ENCODE measurements around the gene TMEM100.

Gene TMEM100

GRCh38 chr17:55749985-55750384 is 27.3 kb upstream of the TMEM100 start:
- Histone ChIP-seq H3K27ac (no peak overlapping the region), H3K9ac (ENCODE audit: insufficient read length) (no peak overlapping the region), H3K9me3 (ENCODE audit: low read depth, low read length) (no peaks in the 10 kb centered on the region), H3K4me3 (no peak overlapping the region), H3K36me3 (ENCODE audit: insufficient read depth, low read length) (no peaks in the 10 kb centered on the region)
- TF ChIP-seq FOXP2 (optimal IDR thresholded peaks at IDR 0.05; ENCODE audit: control extremely low read depth, extremely low read length, insufficient read depth) (no peak), POLR2AphosphoS5 (IDR thresholded peaks at IDR 0.05; ENCODE audit: borderline replicate concordance, low read depth, low read length) (no peak), EZH2 (IDR thresholded peaks at IDR 0.05) (no peak)
- no peak for DNase-seq (ENCODE audit: low read depth, low spot score)

GRCh38 chr17:55748841-55749240 is 26.2 kb upstream of the TMEM100 start:
- H3K9me3 ChIP-seq (ENCODE audit: low read depth, low read length), result no peaks in the 10 kb centered on the region

GRCh38 chr17:55747209-55747608 is 24.5 kb upstream of the TMEM100 start:
- Histone ChIP-seq H3K9ac (ENCODE audit: insufficient read length) (no peak overlapping the region), H3K9me3 (ENCODE audit: low read depth, low read length) (no peaks in the 10 kb centered on the region), H3K4me3 (no peak overlapping the region), H3K27ac (no peak overlapping the region), H3K36me3 (ENCODE audit: insufficient read depth, low read length) (no peaks in the 10 kb centered on the region)
- DNase-seq (ENCODE audit: low read depth, low spot score), result no peak
- TF ChIP-seq POLR2AphosphoS5 (IDR thresholded peaks at IDR 0.05; ENCODE audit: borderline replicate concordance, low read depth, low read length) (no peak), FOXP2 (optimal IDR thresholded peaks at IDR 0.05; ENCODE audit: control extremely low read depth, extremely low read length, insufficient read depth) (no peak), EZH2 (IDR thresholded peaks at IDR 0.05) (no peak)

More at GRCh38 chr17:55748841-55749240, 26.2 kb upstream of the TMEM100 start:
- Histone ChIP-seq H3K27ac (no peak overlapping the region), H3K9ac (ENCODE audit: insufficient read length) (no peak overlapping the region), H3K36me3 (ENCODE audit: insufficient read depth, low read length) (no peaks in the 10 kb centered on the region), H3K4me3 (no peak overlapping the region)
- no peak for TF ChIP-seq FOXP2 (optimal IDR thresholded peaks at IDR 0.05; ENCODE audit: control extremely low read depth, extremely low read length, insufficient read depth)
- TF ChIP-seq EZH2 (IDR thresholded peaks at IDR 0.05), result no peak
- DNase-seq (ENCODE audit: low read depth, low spot score), result no peak

- TF ChIP-seq EZH2 (IDR thresholded peaks at IDR 0.05) (no peak), POLR2AphosphoS5 (IDR thresholded peaks at IDR 0.05; ENCODE audit: borderline replicate concordance, low read depth, low read length) (no peak), FOXP2 (optimal IDR thresholded peaks at IDR 0.05; ENCODE audit: control extremely low read depth, extremely low read length, insufficient read depth) (no peak)
- Histone ChIP-seq H3K9ac (ENCODE audit: insufficient read length) (no peak overlapping the region), H3K9me3 (ENCODE audit: low read depth, low read length) (no peaks in the 10 kb centered on the region), H3K27ac (no peak overlapping the region), H3K4me3 (no peak overlapping the region), H3K36me3 (ENCODE audit: insufficient read depth, low read length) (no peaks in the 10 kb centered on the region)
- no peak for DNase-seq (ENCODE audit: low read depth, low spot score)
Measured at GRCh38 chr17:55746466-55746865, 23.8 kb upstream of the TMEM100 start.

- TF ChIP-seq EZH2 (IDR thresholded peaks at IDR 0.05) (no peak), POLR2AphosphoS5 (IDR thresholded peaks at IDR 0.05; ENCODE audit: borderline replicate concordance, low read depth, low read length) (no peak), FOXP2 (optimal IDR thresholded peaks at IDR 0.05; ENCODE audit: control extremely low read depth, extremely low read length, insufficient read depth) (no peak)
- Histone ChIP-seq H3K9ac (ENCODE audit: insufficient read length) (no peak overlapping the region), H3K9me3 (ENCODE audit: low read depth, low read length) (no peaks in the 10 kb centered on the region), H3K27ac (no peak overlapping the region), H3K4me3 (no peak overlapping the region), H3K36me3 (ENCODE audit: insufficient read depth, low read length) (no peaks in the 10 kb centered on the region)
- no peak for DNase-seq (ENCODE audit: low read depth, low spot score)
Measured at GRCh38 chr17:55745258-55745657, 22.6 kb upstream of the TMEM100 start.

- no peak overlapping the region for H3K4me3 ChIP-seq
- no peak overlapping the region for H3K9ac ChIP-seq (ENCODE audit: insufficient read length)
- no peaks in the 10 kb centered on the region for H3K36me3 ChIP-seq (ENCODE audit: insufficient read depth, low read length)
- DNase-seq (ENCODE audit: low read depth, low spot score), result no peak
- no peaks in the 10 kb centered on the region for H3K9me3 ChIP-seq (ENCODE audit: low read depth, low read length)
- no peak overlapping the region for H3K27ac ChIP-seq
- TF ChIP-seq FOXP2 (optimal IDR thresholded peaks at IDR 0.05; ENCODE audit: control extremely low read depth, extremely low read length, insufficient read depth) (no peak), POLR2AphosphoS5 (IDR thresholded peaks at IDR 0.05; ENCODE audit: borderline replicate concordance, low read depth, low read length) (no peak), EZH2 (IDR thresholded peaks at IDR 0.05) (no peak)
Measured at GRCh38 chr17:55743103-55743679, 20.5 kb upstream of the TMEM100 start.

GRCh38 chr17:55742272-55743102 is 19.8 kb upstream of the TMEM100 start:
- DNase-seq (ENCODE audit: low read depth, low spot score), result no peak
- H3K27ac ChIP-seq, result no peak overlapping the region
- no peaks in the 10 kb centered on the region for H3K36me3 ChIP-seq (ENCODE audit: insufficient read depth, low read length)
- no peak for TF ChIP-seq EZH2 (IDR thresholded peaks at IDR 0.05)
- TF ChIP-seq FOXP2 (optimal IDR thresholded peaks at IDR 0.05; ENCODE audit: control extremely low read depth, extremely low read length, insufficient read depth), result no peak
- no peak for TF ChIP-seq POLR2AphosphoS5 (IDR thresholded peaks at IDR 0.05; ENCODE audit: borderline replicate concordance, low read depth, low read length)
- no peaks in the 10 kb centered on the region for H3K9me3 ChIP-seq (ENCODE audit: low read depth, low read length)
- H3K4me3 ChIP-seq, result no peak overlapping the region
- no peak overlapping the region for H3K9ac ChIP-seq (ENCODE audit: insufficient read length)

GRCh38 chr17:55741356-55741700 is 18.7 kb upstream of the TMEM100 start:
- TF ChIP-seq EZH2 (IDR thresholded peaks at IDR 0.05), result no peak
- no peak for TF ChIP-seq FOXP2 (optimal IDR thresholded peaks at IDR 0.05; ENCODE audit: control extremely low read depth, extremely low read length, insufficient read depth)
- TF ChIP-seq POLR2AphosphoS5 (IDR thresholded peaks at IDR 0.05; ENCODE audit: borderline replicate concordance, low read depth, low read length), result no peak
- Histone ChIP-seq H3K9ac (ENCODE audit: insufficient read length) (no peak overlapping the region), H3K36me3 (ENCODE audit: insufficient read depth, low read length) (no peaks in the 10 kb centered on the region), H3K27ac (no peak overlapping the region), H3K4me3 (no peak overlapping the region), H3K9me3 (ENCODE audit: low read depth, low read length) (no peaks in the 10 kb centered on the region)
- no peak for DNase-seq (ENCODE audit: low read depth, low spot score)

Measured in SK-N-MC (cell line).